Neural cell (in vitro differentiated cells): ENCODE results near the gene JADE2. TPM values are rescaled to one million over a fixed set of nuclear protein-coding genes. Genes with fewer than 3 reads are reported as not detected.

Experiments used
- H2AFZ ChIP-seq: fragments of 200-600, 300-800 bp; sonication (generic), shearing (Covaris generic); 2 replicates; pipeline ENCODE4 v1.6.0; 2014; ENCODE audit warnings: low read depth, mild to moderate bottlenecking, antibody characterized with exemption, low read length, moderate library complexity
- H3F3A ChIP-seq: fragments of 200-600 bp; shearing (Covaris generic); 2 replicates; pipeline ENCODE4 v1.6.1; 2016; ENCODE audit warnings: mild to moderate bottlenecking, moderate library complexity, mixed read lengths, antibody characterized with exemption, low read length; ENCODE audit not compliant: insufficient read depth, poor library complexity, severe bottlenecking
- H3K27ac ChIP-seq: fragments of 200-600, 300-800 bp; sonication (generic), shearing (Covaris generic); 2 replicates; pipeline ENCODE4 v1.5.1; 2014; ENCODE audit warnings: mild to moderate bottlenecking, low read length, moderate library complexity
- H3K27me3 ChIP-seq: fragments of 300-800, 200-600 bp; sonication (generic), shearing (Covaris generic); 2 replicates; pipeline ENCODE4 v1.6.0; 2014; ENCODE audit warnings: mild to moderate bottlenecking, low read depth, low read length, moderate library complexity; ENCODE audit not compliant: insufficient read depth
- H3K36me3 ChIP-seq: fragments of 300-800, 200-600 bp; sonication (generic), shearing (Covaris generic); 2 replicates; pipeline ENCODE4 v1.5.1; 2014; ENCODE audit warnings: mild to moderate bottlenecking, antibody characterized with exemption, low read length, moderate library complexity; ENCODE audit not compliant: insufficient read depth
- H3K4me2 ChIP-seq: fragments of 300-800, 200-600 bp; sonication (generic), shearing (Covaris generic); 2 replicates; pipeline ENCODE4 v1.6.0; 2014; ENCODE audit warnings: mild to moderate bottlenecking, low read length
- H3K4me3 ChIP-seq: fragments of 300-800, 200-600 bp; sonication (generic), shearing (Covaris generic); 2 replicates; pipeline ENCODE4 v1.5.1; 2014; ENCODE audit warnings: mild to moderate bottlenecking, low read length, moderate library complexity
- H3K79me2 ChIP-seq: fragments of 200-600 bp; shearing (Covaris generic); replicated peaks from 2 replicates; pipeline ENCODE4 v1.6.0; 2014; ENCODE audit warnings: mild to moderate bottlenecking, low read length, moderate library complexity; ENCODE audit not compliant: insufficient read depth
- H3K9ac ChIP-seq: fragments of 300-800, 200-600 bp; sonication (generic), shearing (Covaris generic); 2 replicates; pipeline ENCODE4 v1.6.1; 2016; ENCODE audit warnings: mild to moderate bottlenecking, low read length, mixed read lengths
- H3K9me2 ChIP-seq: fragments of 200-600 bp; shearing (Covaris generic); 2 replicates; pipeline ENCODE4 v1.6.1; 2016; ENCODE audit warnings: mild to moderate bottlenecking, low read length, mixed read lengths; ENCODE audit not compliant: insufficient read depth
- H3K9me3 ChIP-seq: fragments of 200-600, 300-800 bp; sonication (generic), shearing (Covaris generic); 2 replicates; pipeline ENCODE4 v1.6.1; 2016; ENCODE audit warnings: mild to moderate bottlenecking, mixed run types, low read length, moderate library complexity, mixed read lengths
- H4K20me1 ChIP-seq: fragments of 200-600 bp; shearing (Covaris generic); 2 replicates; pipeline ENCODE4 v1.6.1; 2016; ENCODE audit warnings: mild to moderate bottlenecking, mixed run types; ENCODE audit not compliant: insufficient read depth
- CTCF ChIP-seq: fragments of 450-650 bp; IDR thresholded peaks from 2 replicates; pipeline ENCODE4 v1.5.1; 2014; ENCODE audit warnings: antibody characterized with exemption, mild to moderate bottlenecking, moderate library complexity; ENCODE audit not compliant: poor library complexity, severe bottlenecking
- EP300 ChIP-seq: fragments of 450-650 bp; conservative IDR thresholded peaks from 2 replicates; pipeline ENCODE4 v1.6.1; 2014; ENCODE audit warnings: antibody characterized with exemption, mild to moderate bottlenecking, moderate library complexity; ENCODE audit not compliant: poor library complexity, severe bottlenecking
- EZH2 ChIP-seq: fragments of 200-600, 300-800 bp; shearing (Covaris generic), sonication (generic); IDR thresholded peaks from 2 replicates; pipeline ENCODE4 v1.6.1; 2014; ENCODE audit warnings: antibody characterized with exemption, low read length, borderline replicate concordance, mild to moderate bottlenecking; ENCODE audit not compliant: insufficient read depth, poor library complexity, severe bottlenecking
- MXI1 ChIP-seq: fragments of 450-650 bp; conservative IDR thresholded peaks from 2 replicates; pipeline ENCODE4 v1.6.1; 2014; ENCODE audit warnings: antibody characterized with exemption, mild to moderate bottlenecking; ENCODE audit not compliant: poor library complexity, severe bottlenecking
- POLR2AphosphoS5 ChIP-seq: IDR thresholded peaks from 2 replicates; pipeline ENCODE4 v1.6.1; 2012
- RAD21 ChIP-seq: fragments of 450-650 bp; conservative IDR thresholded peaks from 2 replicates; pipeline ENCODE4 v1.6.1; 2014; ENCODE audit warnings: antibody characterized with exemption, mild to moderate bottlenecking, moderate library complexity
- REST ChIP-seq: IDR thresholded peaks from 2 replicates; pipeline ENCODE4 v1.6.1; 2012; ENCODE audit warnings: borderline replicate concordance
- SMC3 ChIP-seq: fragments of 450-650 bp; conservative IDR thresholded peaks from 2 replicates; pipeline ENCODE4 v1.6.1; 2014; ENCODE audit warnings: antibody characterized with exemption, mild to moderate bottlenecking, moderate library complexity; ENCODE audit not compliant: poor library complexity
- TAF1 ChIP-seq: IDR thresholded peaks from 2 replicates; pipeline ENCODE4 v1.6.1; 2012; ENCODE audit warnings: low read depth
- polyA plus RNA-seq: library from polyadenylated mRNA; depleted of rRNA; stranded (reverse); fragments of >200 nt; gene quantifications from 2 replicates; pipeline ENCODE4 v1.2.3, GENCODE V29; 2014

The JADE2 gene
- polyA plus RNA-seq, 1 donor from 2014 or later = 1.9 TPM

GRCh38 chr5:134625559-134625958, 100.1 kb downstream of the JADE2 start:
- TF ChIP-seq SMC3 = no peak
- no peak for TF ChIP-seq CTCF
- TF ChIP-seq EZH2 = no peak
- no peak for TF ChIP-seq EP300
- TF ChIP-seq MXI1 = no peak
- TF ChIP-seq RAD21 = no peak
- TF ChIP-seq POLR2AphosphoS5 = no peak
- TF ChIP-seq TAF1 = no peak
- no peak for TF ChIP-seq REST
- peaks cover 5% of the 10 kb centered on the region for H3K36me3 ChIP-seq
- no peak overlapping the region for H3K27ac ChIP-seq
- H3F3A ChIP-seq = no peaks in the 10 kb centered on the region
- H2AFZ ChIP-seq = no peak overlapping the region
- H4K20me1 ChIP-seq = no peaks in the 10 kb centered on the region
- no peaks in the 10 kb centered on the region for H3K27me3 ChIP-seq
- no peak overlapping the region for H3K9ac ChIP-seq
- no peaks in the 10 kb centered on the region for H3K9me3 ChIP-seq
- no peak overlapping the region for H3K4me3 ChIP-seq
- peaks cover 5% of the 10 kb centered on the region for H3K79me2 ChIP-seq
- no peaks in the 10 kb centered on the region for H3K9me2 ChIP-seq
- no peak overlapping the region for H3K4me2 ChIP-seq

- no peak overlapping the region for H2AFZ ChIP-seq
- H4K20me1 ChIP-seq = no peaks in the 10 kb centered on the region
- no peak overlapping the region for H3K9ac ChIP-seq
- H3K27me3 ChIP-seq = no peaks in the 10 kb centered on the region
- H3K27ac ChIP-seq = no peak overlapping the region
- TF ChIP-seq REST = no peak
- TF ChIP-seq CTCF = no peak
- no peak for TF ChIP-seq POLR2AphosphoS5
- TF ChIP-seq RAD21 = no peak
- no peak for TF ChIP-seq MXI1
- TF ChIP-seq EP300 = no peak
- TF ChIP-seq EZH2 = no peak
- no peak for TF ChIP-seq SMC3
- TF ChIP-seq TAF1 = no peak
- H3K79me2 ChIP-seq = peaks cover 5% of the 10 kb centered on the region
- peaks cover 5% of the 10 kb centered on the region for H3K36me3 ChIP-seq
- no peaks in the 10 kb centered on the region for H3F3A ChIP-seq
- no peaks in the 10 kb centered on the region for H3K9me2 ChIP-seq
- no peak overlapping the region for H3K4me3 ChIP-seq
- no peak overlapping the region for H3K4me2 ChIP-seq
- no peaks in the 10 kb centered on the region for H3K9me3 ChIP-seq
Observed at GRCh38 chr5:134626369-134627014, 101.0 kb downstream of the JADE2 start.
